ENCODE measurements around the gene RBBP8.

Gene RBBP8

GRCh38 chr18:23062011-23062410, 128.9 kb downstream of the RBBP8 start:
- no peak for DNase-seq (ENCODE audit: low read depth, low spot score)

GRCh38 chr18:23063502-23063901, 130.4 kb downstream of the RBBP8 start:
- no peak for DNase-seq (ENCODE audit: low read depth, low spot score)

- DNase-seq (ENCODE audit: low read depth, low spot score), result no peak
Observed at GRCh38 chr18:23065234-23065806, 132.2 kb downstream of the RBBP8 start.

DNA sequence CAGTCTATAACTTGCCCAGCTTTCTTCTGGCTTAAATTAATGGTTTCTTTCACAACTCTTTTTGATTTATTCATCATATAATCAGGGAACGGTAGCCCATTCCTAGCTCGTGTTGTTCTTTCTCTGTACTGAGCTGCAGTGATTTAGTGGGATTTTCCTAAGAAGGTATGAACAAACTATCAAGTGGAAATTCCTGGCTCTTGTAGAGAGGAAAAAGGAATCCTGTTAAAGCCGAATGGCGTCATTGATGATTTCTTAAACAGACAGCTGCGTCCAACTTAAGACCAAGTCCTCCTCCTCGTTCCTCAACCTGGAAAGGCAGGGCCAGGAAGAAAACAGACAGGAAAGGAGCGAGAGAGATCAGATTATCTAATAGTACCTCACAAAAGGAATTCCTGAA, 132.9 kb downstream of the RBBP8 start:
- DNase-seq (ENCODE audit: low read depth, low spot score), result no peak

GRCh38 chr18:23066504-23067039, 133.4 kb downstream of the RBBP8 start:
- no peak for DNase-seq (ENCODE audit: low read depth, low spot score)

- no peak for DNase-seq (ENCODE audit: low read depth, low spot score)
Observed at GRCh38 chr18:23067236-23067635, 134.1 kb downstream of the RBBP8 start.

DNA sequence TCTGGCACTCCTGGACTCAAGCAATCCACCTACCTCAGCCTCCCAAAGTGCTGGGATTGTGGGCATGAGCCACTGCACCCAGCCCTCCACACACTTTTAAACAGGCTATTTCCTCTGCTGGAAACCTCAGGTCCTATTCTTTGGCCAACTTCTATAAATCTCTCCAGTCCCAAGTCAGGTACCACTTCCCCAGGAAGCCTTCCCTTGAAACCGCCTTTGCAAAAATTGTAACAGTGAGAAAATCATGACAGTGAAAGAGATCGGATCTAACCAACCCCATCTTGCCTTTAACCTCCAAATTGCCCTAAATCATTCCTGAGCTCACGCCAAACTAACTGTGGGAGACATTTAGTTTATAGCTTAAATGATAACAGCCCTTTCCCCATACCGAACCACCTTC, 134.9 kb downstream of the RBBP8 start:
- DNase-seq (ENCODE audit: low read depth, low spot score), result no peak

- DNase-seq (ENCODE audit: low read depth, low spot score), result no peak
Observed at GRCh38 chr18:23068570-23069310, 135.6 kb downstream of the RBBP8 start.

DNA sequence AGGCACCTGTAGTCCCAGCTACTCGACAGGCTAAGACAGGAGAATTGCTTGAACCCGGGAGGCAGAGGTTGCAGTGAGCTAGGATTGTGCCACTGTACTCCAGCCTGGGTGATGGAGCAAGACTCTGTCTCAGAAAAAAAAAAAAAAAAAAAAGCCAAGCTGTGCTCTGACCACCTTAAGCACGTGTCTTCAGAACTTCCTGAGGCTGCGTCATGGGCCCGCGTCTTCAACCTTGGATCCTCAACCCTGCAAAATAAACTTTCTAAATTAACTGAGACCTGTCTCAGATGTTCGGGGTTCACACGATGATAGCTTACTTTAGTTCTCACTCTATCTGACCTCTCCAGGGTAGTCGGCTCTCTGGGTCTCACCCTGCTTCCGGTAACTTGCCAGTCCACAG, 136.4 kb downstream of the RBBP8 start:
- DNase-seq (ENCODE audit: low read depth, low spot score), result no peak

- no peak for DNase-seq (ENCODE audit: low read depth, low spot score)
Observed at GRCh38 chr18:23069898-23070297, 136.8 kb downstream of the RBBP8 start.

- no peak for DNase-seq (ENCODE audit: low read depth, low spot score)
Observed at GRCh38 chr18:23071285-23071684, 138.2 kb downstream of the RBBP8 start.

GRCh38 chr18:23072079-23072478, 139.0 kb downstream of the RBBP8 start:
- DNase-seq (ENCODE audit: low read depth, low spot score), result no peak

DNA sequence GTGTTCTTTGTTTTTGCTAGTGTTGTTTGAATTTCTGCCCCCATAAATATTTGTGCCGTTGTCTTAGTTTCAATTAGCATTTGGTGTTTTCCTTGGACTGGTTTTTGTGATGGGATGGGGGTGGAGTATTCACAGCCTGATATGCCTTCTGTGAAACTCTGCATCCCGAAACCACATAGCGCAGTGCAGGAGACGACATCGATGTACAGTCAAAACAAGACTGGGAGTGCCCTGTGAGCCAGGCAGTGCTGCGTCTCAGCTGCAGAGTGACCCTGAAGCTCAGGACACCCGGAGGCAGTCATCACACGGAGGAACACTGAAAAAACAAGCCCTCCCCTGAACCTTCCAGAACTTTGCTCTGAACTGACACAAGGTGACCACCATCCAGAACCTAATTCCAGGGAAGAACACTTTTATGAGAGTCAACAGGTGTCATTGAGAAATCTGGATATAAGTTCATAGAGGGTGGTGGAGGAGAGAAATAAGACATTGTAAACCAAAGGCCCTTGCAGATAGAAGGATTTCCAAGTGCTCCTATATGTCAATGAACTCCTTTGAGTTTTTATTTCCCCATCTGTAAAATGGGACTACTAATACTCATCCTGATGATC, 141.0 kb downstream of the RBBP8 start:
- no peak for DNase-seq (ENCODE audit: low read depth, low spot score)

All from smooth muscle cell of the brain vasculature (primary cell).